HepG2 (cell line): ENCODE data around the gene RSAD1. TPM values are rescaled to one million over a fixed set of nuclear protein-coding genes. Genes with fewer than 3 reads are reported as not detected.

Source experiments
- ATAC-seq: fragments of 200-7000 bp; cut with Tn5 transposase; 3 replicates; pipeline ENCODE4 v1.9.1; 2020; ENCODE audit warnings: mild to moderate bottlenecking, moderate library complexity
- BruUV-seq: library from RNA; stranded (reverse); fragments of 400-500 nt; replicated peaks from 2 replicates; lab custom pipeline; 2021; lab: Mats Ljungman, UMichigan
- CTCF ChIA-PET: fragments of 300-600 bp; formaldehyde crosslinking; extraction: SDS; loops from one replicate; lab custom pipeline; 2021; ENCODE audit warnings: low total read pairs, inconsistent platforms, low intra/inter-chr PET ratio; lab: Yijun Ruan, JAX
- POLR2A ChIA-PET: fragments of 350-600 bp; sonication (Branson Sonifier 250); formaldehyde crosslinking; loops from one replicate; lab custom pipeline; 2020; ENCODE audit warnings: antibody characterized with exemption, inconsistent platforms; lab: Yijun Ruan, JAX
- DNase-seq: peaks from one replicate; pipeline ENCODE4 v3.0.0-alpha.2; 2015; ENCODE audit warnings: low spot score
- FAIRE-seq: peaks from 3 replicates; lab custom pipeline; 2011; peaks lifted over from hg19 to GRCh38; lab: Jason Lieb, UNC
- H2AFZ ChIP-seq: one replicate; pipeline ENCODE4 v1.6.1; 2011; ENCODE audit warnings: low read length, inconsistent platforms
- H3K27ac ChIP-seq: fragments of 300-600 bp; 3 replicates; pipeline ENCODE4 v1.8.0; 2011; ENCODE audit warnings: mixed run types, mild to moderate bottlenecking, mixed read lengths, low read length, inconsistent platforms; ENCODE audit not compliant: insufficient read depth; ENCODE audit errors: extremely low read length
- H3K27me3 ChIP-seq, 2 experiments: fragments of 200-600 bp in 1 of 2; 2 replicates in 1 of 2; 3 replicates in 1 of 2; pipeline versions ENCODE4 v1.6.0 to v1.8.0; 2011; ENCODE audit warnings: low read length in 2 of 2, mild to moderate bottlenecking in 2 of 2, moderate library complexity in 2 of 2, inconsistent platforms in 1 of 2; ENCODE audit not compliant: insufficient read depth in 2 of 2, control insufficient read depth in 1 of 2
- H3K36me3 ChIP-seq, 2 experiments: fragments of 200-600 bp in 1 of 2; replicated peaks in 1 of 2; 2 replicates in 1 of 2; 3 replicates in 1 of 2; pipeline versions ENCODE4 v1.5.1 to v1.8.0; 2011; ENCODE audit warnings: low read length in 2 of 2, inconsistent platforms in 1 of 2; ENCODE audit not compliant: insufficient read depth in 2 of 2, control insufficient read depth in 1 of 2
- H3K4me1 ChIP-seq: 2 replicates; pipeline ENCODE4 v1.5.1; 2012; ENCODE audit warnings: low read length, inconsistent platforms; ENCODE audit not compliant: insufficient read depth
- H3K4me2 ChIP-seq: 2 replicates; pipeline ENCODE4 v1.6.0; 2011; ENCODE audit warnings: low read depth, low read length, inconsistent platforms
- H3K4me3 ChIP-seq, 3 experiments: fragments of 200-600 bp in 1 of 3; sonication (generic), shearing (Covaris generic) in 1 of 3; replicated peaks in 1 of 3; 2 replicates each; pipeline ENCODE4 v1.5.1; 2011 to 2016; ENCODE audit warnings: low read length in 3 of 3, inconsistent platforms in 2 of 3, low read depth in 2 of 3, mild to moderate bottlenecking in 2 of 3, control low read depth in 1 of 3, mixed read lengths in 1 of 3; ENCODE audit not compliant: insufficient read depth in 1 of 3
- H3K79me2 ChIP-seq: one replicate; pipeline ENCODE4 v1.6.1; 2011; ENCODE audit warnings: low read length, inconsistent platforms; ENCODE audit not compliant: insufficient read depth
- H3K9ac ChIP-seq: 2 replicates; pipeline ENCODE4 v1.6.0; 2011; ENCODE audit warnings: mild to moderate bottlenecking, low read depth, low read length, inconsistent platforms; ENCODE audit not compliant: insufficient read depth
- H3K9me3 ChIP-seq: 2 replicates; pipeline ENCODE4 v1.5.1; 2012; ENCODE audit warnings: mild to moderate bottlenecking, low read length
- H4K20me1 ChIP-seq: 2 replicates; pipeline ENCODE4 v1.6.0; 2011; ENCODE audit warnings: inconsistent platforms, mild to moderate bottlenecking, low read length, moderate library complexity; ENCODE audit not compliant: insufficient read depth
- DDIT3 ChIP-seq: sonication (generic); formaldehyde crosslinking; IDR thresholded peaks from 2 replicates; pipeline ENCODE4 v1.4.0; 2020; ENCODE audit warnings: mild to moderate bottlenecking, missing genetic modification reagents
- MBD4 ChIP-seq: IDR thresholded peaks from 2 replicates; pipeline ENCODE4 v1.6.1; 2012; ENCODE audit warnings: low read length, inconsistent platforms, borderline replicate concordance
- NBN ChIP-seq: fragments of 450-650 bp; conservative IDR thresholded peaks from 2 replicates; pipeline ENCODE4 v1.6.1; 2017
- NR3C1 ChIP-seq: sonication (generic); formaldehyde crosslinking; IDR thresholded peaks from 2 replicates; pipeline ENCODE4 v1.4.0; 2020; ENCODE audit warnings: missing genetic modification reagents
- SYNCRIP ChIP-seq: fragments of 200-400 bp; formaldehyde crosslinking; IDR thresholded peaks from 2 replicates; pipeline ENCODE4 v1.6.1; 2018; ENCODE audit warnings: mild to moderate bottlenecking, low read depth, low read length; ENCODE audit not compliant: insufficient read depth
- ZNF251 ChIP-seq: sonication (generic); formaldehyde crosslinking; IDR thresholded peaks from 2 replicates; pipeline ENCODE4 v1.9.0; 2021; ENCODE audit warnings: mild to moderate bottlenecking, missing genetic modification reagents
- ZNF567 ChIP-seq: sonication (generic); formaldehyde crosslinking; IDR thresholded peaks from 2 replicates; pipeline ENCODE4 v1.8.1; 2023; ENCODE audit warnings: mild to moderate bottlenecking, missing genetic modification reagents, borderline replicate concordance
- WGBS: methylation state at CpG from one replicate; pipeline ENCODE4 v1.1.6; 2017; ENCODE audit warnings: low lambda C conversion rate; 5-methylcytosine and 5-hydroxymethylcytosine counted together
- in situ Hi-C: cut with HindIII; loops from 2 replicates; pipeline ENCODE4 v1.10.0; 2017; ENCODE audit warnings: low pct_unique_long_range_greater_than_20kb; ENCODE audit not compliant: extremely low pct_ligation_motif_present
- intact Hi-C: fragments of 100-400 bp; cut with micrococcal nuclease; formaldehyde crosslinking; loops from one replicate; pipeline ENCODE4 v1.10.0; 2022; ENCODE audit not compliant: unreplicated experiment
- polyA plus RNA-seq, 8 experiments: library from polyadenylated mRNA; depleted of rRNA in 3 of 8; stranded (reverse) in 7 of 8; unstranded in 1 of 8; fragments of >200 nt; fragmentation: Illumina TruSeq in 4 of 8; extraction: Trizol in 4 of 8; gene quantifications; 2 replicates each; pipeline versions ENCODE4 v1.2.1 to v1.2.3, GENCODE V29; 2011 to 2016; ENCODE audit warnings: low read depth in 4 of 8, missing spikeins in 1 of 8, mixed read lengths in 1 of 8; ENCODE audit not compliant: insufficient read depth in 1 of 8
- total RNA-seq, 5 experiments: library from RNA; depleted of rRNA; stranded (reverse); fragments of >200 nt; fragmentation: Illumina TruSeq; extraction: Trizol; gene quantifications; 2 replicates each; pipeline ENCODE4 v1.2.3, GENCODE V29; 2016; ENCODE audit warnings: low read depth in 1 of 5
- TF ChIP-seq, protein P1 (sequence below): sonication (generic); formaldehyde crosslinking; IDR thresholded peaks from 2 replicates; pipeline ENCODE4; 2020; ENCODE audit warnings: missing genetic modification reagents, mild to moderate bottlenecking, borderline replicate concordance
- TF ChIP-seq, protein P2 (sequence below): IDR thresholded peaks from 2 replicates; pipeline ENCODE4 v1.6.1; 2012; ENCODE audit warnings: inconsistent platforms
- TF ChIP-seq, protein P3 (sequence below): sonication (generic); formaldehyde crosslinking; IDR thresholded peaks from 2 replicates; pipeline ENCODE4 v1.5.0; 2020; ENCODE audit warnings: missing genetic modification reagents
- TF ChIP-seq, protein P4 (sequence below), 2 experiments: IDR thresholded peaks; 2 replicates each; pipeline ENCODE4 v1.6.1; 2011 to 2012; ENCODE audit warnings: low read length in 2 of 2, borderline replicate concordance in 1 of 2, low read depth in 1 of 2, mild to moderate bottlenecking in 1 of 2, moderate library complexity in 1 of 2

The RSAD1 gene
- total and polyA plus RNA-seq, 2 of the 13 experiments (the other 11 are each of a cell fraction or from before 2014, with no cell fraction given) = 22.7 to 27.7 TPM

- TF ChIP-seq, protein P1, sequence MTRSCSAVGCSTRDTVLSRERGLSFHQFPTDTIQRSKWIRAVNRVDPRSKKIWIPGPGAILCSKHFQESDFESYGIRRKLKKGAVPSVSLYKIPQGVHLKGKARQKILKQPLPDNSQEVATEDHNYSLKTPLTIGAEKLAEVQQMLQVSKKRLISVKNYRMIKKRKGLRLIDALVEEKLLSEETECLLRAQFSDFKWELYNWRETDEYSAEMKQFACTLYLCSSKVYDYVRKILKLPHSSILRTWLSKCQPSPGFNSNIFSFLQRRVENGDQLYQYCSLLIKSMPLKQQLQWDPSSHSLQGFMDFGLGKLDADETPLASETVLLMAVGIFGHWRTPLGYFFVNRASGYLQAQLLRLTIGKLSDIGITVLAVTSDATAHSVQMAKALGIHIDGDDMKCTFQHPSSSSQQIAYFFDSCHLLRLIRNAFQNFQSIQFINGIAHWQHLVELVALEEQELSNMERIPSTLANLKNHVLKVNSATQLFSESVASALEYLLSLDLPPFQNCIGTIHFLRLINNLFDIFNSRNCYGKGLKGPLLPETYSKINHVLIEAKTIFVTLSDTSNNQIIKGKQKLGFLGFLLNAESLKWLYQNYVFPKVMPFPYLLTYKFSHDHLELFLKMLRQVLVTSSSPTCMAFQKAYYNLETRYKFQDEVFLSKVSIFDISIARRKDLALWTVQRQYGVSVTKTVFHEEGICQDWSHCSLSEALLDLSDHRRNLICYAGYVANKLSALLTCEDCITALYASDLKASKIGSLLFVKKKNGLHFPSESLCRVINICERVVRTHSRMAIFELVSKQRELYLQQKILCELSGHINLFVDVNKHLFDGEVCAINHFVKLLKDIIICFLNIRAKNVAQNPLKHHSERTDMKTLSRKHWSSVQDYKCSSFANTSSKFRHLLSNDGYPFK (CRISPR knock-in tag) = no peak
- TF ChIP-seq, protein P2, sequence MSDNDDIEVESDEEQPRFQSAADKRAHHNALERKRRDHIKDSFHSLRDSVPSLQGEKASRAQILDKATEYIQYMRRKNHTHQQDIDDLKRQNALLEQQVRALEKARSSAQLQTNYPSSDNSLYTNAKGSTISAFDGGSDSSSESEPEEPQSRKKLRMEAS = no peak
- TF ChIP-seq, protein P3, sequence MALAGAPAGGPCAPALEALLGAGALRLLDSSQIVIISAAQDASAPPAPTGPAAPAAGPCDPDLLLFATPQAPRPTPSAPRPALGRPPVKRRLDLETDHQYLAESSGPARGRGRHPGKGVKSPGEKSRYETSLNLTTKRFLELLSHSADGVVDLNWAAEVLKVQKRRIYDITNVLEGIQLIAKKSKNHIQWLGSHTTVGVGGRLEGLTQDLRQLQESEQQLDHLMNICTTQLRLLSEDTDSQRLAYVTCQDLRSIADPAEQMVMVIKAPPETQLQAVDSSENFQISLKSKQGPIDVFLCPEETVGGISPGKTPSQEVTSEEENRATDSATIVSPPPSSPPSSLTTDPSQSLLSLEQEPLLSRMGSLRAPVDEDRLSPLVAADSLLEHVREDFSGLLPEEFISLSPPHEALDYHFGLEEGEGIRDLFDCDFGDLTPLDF = no peak
- TF ChIP-seq SYNCRIP = no peak
- no peak for TF ChIP-seq DDIT3 (CRISPR knock-in tag)
Observed at GRCh38 chr17:50499270-50499669, 20.6 kb downstream of the RSAD1 start (continued).

DNA sequence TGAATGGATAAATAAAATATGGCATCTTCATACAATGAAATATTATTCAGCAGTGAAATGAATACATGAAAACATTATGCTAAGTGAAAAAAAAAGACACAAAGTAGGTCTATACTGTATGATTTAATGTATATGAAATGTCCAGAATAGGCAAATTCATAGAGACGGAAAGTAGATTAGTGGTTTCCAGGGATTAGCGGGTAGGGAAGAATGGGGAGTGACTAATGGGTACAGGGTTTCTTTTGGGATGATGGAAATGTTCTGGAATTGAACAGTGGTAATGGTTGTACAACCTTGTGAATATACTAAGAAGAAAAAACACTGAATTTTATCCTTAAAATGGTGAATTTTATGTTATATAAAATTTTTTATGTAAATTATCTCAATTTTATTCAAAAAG is 21.1 kb downstream of the RSAD1 start:
- H3K27ac ChIP-seq = no peak overlapping the region
- no peaks in the 10 kb centered on the region for H3K36me3 ChIP-seq
- H3K4me2 ChIP-seq = no peak overlapping the region
- no peaks in the 10 kb centered on the region for H4K20me1 ChIP-seq
- 90% methylated on average over 2 of the region's 2 CpGs for WGBS
- no peaks in the 10 kb centered on the region; a peak in 4 of 5 replicates for H3K27me3 ChIP-seq
- no peak overlapping the region for H3K4me3 ChIP-seq
- DNase-seq (no peak), ATAC-seq (no peak), FAIRE-seq (no peak)
- peaks cover 28% of the 10 kb centered on the region for H3K4me1 ChIP-seq
- TF ChIP-seq NBN = no peak
- TF ChIP-seq ZNF251 (CRISPR knock-in tag) = no peak
- no peak for TF ChIP-seq MBD4
- no peak for TF ChIP-seq ZNF567 (CRISPR knock-in tag)
- no peak for TF ChIP-seq NR3C1 (CRISPR knock-in tag)
- TF ChIP-seq, protein P4, sequence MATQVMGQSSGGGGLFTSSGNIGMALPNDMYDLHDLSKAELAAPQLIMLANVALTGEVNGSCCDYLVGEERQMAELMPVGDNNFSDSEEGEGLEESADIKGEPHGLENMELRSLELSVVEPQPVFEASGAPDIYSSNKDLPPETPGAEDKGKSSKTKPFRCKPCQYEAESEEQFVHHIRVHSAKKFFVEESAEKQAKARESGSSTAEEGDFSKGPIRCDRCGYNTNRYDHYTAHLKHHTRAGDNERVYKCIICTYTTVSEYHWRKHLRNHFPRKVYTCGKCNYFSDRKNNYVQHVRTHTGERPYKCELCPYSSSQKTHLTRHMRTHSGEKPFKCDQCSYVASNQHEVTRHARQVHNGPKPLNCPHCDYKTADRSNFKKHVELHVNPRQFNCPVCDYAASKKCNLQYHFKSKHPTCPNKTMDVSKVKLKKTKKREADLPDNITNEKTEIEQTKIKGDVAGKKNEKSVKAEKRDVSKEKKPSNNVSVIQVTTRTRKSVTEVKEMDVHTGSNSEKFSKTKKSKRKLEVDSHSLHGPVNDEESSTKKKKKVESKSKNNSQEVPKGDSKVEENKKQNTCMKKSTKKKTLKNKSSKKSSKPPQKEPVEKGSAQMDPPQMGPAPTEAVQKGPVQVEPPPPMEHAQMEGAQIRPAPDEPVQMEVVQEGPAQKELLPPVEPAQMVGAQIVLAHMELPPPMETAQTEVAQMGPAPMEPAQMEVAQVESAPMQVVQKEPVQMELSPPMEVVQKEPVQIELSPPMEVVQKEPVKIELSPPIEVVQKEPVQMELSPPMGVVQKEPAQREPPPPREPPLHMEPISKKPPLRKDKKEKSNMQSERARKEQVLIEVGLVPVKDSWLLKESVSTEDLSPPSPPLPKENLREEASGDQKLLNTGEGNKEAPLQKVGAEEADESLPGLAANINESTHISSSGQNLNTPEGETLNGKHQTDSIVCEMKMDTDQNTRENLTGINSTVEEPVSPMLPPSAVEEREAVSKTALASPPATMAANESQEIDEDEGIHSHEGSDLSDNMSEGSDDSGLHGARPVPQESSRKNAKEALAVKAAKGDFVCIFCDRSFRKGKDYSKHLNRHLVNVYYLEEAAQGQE (IDR thresholded peaks at IDR 0.05; ENCODE audit: borderline replicate concordance in 1 of 2, low read depth in 1 of 2, low read length in 2 of 2) = no peak
- ChIA-PET CTCF (no interaction called here), POLR2A (no interaction called here)
- BruUV-seq = no TSS peak
- intact Hi-C loops = no loop called here
- no peak overlapping the region for H3K9ac ChIP-seq
- H2AFZ ChIP-seq = no peak overlapping the region
- no peaks in the 10 kb centered on the region for H3K9me3 ChIP-seq
- H3K79me2 ChIP-seq = no peaks in the 10 kb centered on the region
- in situ Hi-C loops = no loop called here
